HL-60/S4 (cell line): ENCODE data around the gene ISX.
"Not testable (repeated sequence)": the region's sequence is repeated elsewhere in the genome, so short reads cannot be mapped to it uniquely, and the experiment has no call there.

Source experiments
- in situ Hi-C: fragments of 300-500 bp; cut with MboI; formaldehyde crosslinking; loops from 2 replicates; pipeline ENCODE4 v1.14.3; 2022; ENCODE audit warnings: low sequenced_read_pairs

The ISX gene

DNA sequence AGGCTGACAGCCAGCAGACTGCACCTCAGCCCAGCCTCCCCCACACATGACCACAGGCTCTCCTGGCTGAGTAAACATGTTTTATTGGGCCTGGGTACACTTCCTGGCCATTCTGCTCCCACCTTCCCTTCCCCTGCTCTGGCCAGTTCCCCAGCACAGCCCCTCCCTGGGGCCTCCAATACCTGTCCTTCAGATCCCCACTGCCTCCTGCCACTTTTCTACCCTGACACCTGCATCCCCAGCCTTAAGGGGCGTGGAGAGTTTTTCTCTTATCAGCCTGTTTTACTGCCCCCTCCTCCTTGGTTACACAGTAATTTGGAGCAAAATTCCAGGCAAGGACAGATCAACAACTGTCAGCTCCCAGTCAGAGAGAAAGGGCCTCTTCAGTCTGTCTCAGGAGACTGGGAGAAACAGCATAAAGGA, at the start of gene ISX:
ISX (plus strand) TSS at position 363 of the 423 bp plus-strand sequence. CDS start 930 bp downstream, outside the sequence.
- in situ Hi-C loops: no loop called here

DNA sequence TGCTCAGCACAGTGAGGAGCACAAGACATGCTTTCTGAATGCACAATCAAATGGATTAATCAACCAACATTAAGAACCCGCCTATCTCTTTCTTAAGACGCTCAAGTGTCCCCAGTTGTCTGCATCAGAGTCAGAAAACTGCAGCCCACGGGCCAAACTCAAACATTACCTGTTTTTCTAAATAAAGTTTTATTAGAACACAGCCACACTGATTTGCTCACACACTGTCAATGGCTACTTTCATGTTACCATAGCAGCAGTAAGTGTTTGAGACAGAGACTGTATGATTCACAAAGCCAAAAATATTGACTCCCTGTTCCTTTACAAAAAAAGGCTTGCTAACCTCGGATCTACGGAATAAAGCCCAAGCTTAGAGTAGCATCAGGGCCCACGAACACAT, 49.0 kb upstream of the ISX start:
- in situ Hi-C loops: no loop called here

DNA sequence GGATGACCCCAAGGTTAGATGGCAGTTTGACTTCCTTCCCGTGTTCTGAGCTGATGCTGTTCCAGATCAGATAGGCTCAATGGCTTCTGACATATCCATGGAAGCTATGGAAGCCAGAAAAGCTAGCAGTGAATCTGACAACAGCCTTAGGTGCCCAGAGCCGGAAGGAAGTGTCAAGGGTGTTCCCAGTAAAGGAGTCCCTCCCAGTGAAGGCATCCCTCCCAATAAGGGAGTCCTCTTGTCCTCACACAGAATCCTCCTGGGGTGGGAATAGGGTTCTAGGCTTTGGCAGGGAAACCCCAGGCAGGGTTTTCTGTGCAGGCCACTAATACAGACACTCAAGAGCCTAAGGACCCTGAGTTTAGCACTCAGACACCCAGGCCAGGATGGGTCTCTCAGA, 47.0 kb upstream of the ISX start:
- in situ Hi-C loops: no loop called here

DNA sequence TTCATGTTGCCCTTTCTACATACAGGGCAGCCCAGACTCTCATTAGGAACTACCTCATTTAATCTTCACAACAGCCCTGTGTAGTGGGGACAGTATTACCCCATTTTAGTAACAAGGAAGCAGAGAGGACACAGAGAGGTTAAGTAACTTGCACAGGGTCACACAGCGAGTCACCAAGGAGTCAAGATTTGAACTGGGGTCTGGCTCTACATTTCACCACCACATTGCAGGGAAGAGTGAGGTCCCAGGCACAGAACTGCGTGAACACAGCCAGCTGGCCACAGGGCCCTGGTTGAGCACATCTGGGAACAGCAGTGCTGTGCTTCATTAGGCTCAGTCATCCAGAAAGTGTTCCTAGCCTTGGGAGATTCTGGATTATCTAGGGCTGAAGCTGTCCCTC, 45.4 kb upstream of the ISX start:
- in situ Hi-C loops: no loop called here

DNA sequence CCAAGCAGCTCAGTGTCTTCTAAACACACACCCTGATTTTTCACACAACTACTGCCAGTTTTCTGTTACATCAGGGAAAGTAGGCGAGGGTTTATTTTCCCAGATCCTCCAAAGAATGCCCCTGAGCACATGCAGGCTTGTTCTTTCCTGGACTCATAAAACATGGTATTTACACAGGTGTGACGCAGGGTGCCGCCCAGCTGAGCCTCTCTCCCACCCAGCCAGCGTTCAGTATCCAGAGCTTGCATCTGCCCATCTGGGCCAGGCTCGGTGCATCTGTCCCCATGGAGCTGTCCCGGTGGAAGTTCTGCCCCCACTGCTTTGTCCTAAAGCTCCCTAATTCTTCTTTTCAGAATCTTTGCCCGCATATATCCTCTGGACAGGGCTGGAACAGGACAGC, 44.8 kb upstream of the ISX start:
- in situ Hi-C loops: no loop called here

DNA sequence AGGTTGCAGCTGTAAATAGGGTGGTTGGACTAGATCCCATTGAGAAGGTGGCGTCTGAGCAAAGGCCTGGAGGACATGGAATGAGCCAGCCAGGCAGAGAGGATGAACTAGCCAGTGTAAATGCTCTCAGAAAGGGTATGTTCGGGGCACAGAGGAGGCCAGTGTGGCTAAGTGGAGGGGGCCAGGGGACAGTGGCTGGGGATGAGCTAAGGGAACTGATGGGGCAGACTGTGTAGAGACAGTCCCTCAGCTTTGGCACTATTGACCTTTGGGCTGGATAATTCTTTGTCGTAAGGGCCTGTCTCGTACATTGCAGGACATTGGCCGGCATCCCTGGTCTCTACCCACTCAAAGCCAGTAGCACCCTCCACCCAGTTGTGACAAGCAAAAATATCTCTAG, 43.7 kb upstream of the ISX start:
- in situ Hi-C loops: no loop called here

DNA sequence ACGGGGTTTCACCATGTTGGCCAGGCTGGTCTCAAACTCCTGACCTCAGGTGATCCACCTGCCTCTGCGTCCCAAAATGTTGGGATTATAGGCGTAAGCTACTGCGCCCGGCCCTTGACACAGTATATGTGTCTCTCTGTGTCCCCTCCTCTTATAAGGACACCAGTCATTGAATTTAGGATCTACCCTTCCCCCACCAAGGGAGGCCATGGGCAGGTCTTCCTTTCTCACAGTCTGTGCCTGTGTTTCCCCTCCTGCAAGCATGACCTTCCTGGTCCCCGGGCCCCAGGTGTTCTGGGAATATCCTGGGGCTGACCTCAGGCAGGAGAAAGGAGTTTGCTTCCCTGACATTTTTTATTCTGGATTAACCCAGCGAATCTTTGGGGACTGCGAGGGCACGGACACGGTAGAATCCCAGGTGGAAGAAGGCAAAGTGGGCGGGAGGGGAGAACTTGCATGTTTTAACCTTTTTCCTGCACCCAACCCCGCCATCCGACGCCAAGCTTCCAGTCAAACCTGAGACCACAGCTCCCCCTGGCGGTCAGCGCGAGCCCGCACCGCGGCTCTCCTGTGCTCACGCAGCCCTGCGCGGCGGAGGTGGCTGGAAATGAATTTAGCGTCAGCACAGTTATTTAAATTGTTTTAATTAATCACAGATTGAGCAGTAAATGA, 42.1 kb upstream of the ISX start:
- in situ Hi-C loops: no loop called here

DNA sequence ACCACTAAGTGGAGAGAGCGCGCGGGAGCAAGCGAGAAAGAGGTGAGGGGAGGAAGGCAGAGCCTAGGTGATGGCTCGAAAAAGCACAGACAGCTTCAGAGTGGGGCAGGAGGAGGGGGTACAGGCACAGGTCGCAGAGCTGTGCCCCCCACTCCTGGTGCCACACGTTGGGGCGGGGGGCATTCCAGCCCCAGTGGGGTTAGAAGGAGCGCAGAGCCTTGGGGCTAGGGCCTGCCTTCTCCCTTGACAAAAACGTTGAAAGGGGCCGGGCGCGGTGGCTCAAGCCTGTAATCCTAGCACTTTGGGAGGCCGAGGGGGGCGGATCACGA, 41.6 kb upstream of the ISX start:
- in situ Hi-C loops: no loop called here

DNA sequence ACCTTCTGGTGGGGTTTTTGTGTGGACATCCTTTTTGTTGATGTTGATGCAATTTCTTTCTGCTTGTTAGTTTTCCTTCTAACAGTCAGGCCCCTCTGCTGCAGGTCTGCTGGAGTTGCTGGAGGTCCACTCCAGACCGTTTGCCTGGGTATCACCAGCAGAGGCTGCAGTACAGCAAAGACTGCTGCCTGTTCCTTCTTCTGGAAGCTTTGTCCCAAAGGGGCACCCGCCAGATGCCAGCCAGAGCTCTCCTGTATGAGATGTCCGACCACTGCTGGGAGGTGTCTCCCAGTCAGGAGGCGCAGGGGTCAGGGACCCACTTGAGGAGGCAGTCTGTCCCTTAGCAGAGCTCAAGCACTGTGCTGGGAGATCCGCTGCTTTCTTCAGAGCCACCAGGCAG, 35.8 kb upstream of the ISX start:
- in situ Hi-C loops: not testable (repeated sequence)

DNA sequence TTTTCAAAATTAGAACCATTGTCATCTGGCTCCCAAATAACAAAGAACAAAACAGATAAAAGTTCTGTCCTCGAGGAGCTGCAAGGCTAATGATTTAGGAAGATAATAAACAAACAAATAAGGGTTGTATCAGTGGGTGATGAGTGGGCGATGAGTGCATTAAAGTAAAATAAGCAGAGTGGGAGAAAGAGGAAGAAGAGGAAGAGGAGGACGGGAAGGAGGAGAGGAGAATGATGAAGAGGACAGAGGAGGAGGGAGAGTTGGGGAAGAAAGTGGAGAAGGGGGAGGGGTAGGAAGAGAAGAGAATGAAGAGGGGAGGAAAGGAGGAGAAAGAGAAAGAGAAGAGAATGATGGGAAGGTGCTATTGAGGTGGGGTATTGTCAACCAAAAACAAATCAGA, 33.4 kb upstream of the ISX start:
- in situ Hi-C loops: no loop called here

DNA sequence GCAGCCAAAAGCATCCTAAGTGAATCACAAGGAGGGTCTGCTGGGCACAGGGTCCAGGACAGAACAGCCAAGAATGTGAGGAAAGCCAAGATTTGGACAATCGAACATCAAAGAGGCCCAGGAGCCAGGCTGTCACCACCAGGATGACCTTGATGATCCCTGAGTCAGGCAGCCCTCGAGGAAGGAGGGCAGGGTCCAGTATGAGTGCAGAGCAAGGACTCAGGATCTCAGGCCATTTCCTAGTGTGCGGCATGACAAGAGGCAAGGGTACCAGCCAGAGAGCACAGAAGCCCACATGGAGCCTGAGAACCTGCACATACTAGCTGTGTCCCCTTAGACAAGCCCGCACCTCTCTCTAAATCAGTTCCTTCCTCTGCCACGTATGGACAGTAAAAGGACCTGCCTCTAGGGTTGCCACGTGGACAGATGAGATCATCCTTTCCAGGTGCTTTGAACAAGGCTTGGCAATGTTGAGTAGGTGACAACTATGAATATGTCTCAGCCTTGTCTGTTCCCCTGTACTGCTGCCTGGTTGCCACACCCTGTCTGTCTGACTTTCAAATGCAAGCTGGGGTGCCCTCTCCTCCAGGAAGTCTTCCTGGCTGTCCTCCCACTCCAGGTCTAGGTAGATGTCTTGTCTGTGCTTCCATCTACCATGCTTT, 32.2 kb upstream of the ISX start:
- in situ Hi-C loops: no loop called here

DNA sequence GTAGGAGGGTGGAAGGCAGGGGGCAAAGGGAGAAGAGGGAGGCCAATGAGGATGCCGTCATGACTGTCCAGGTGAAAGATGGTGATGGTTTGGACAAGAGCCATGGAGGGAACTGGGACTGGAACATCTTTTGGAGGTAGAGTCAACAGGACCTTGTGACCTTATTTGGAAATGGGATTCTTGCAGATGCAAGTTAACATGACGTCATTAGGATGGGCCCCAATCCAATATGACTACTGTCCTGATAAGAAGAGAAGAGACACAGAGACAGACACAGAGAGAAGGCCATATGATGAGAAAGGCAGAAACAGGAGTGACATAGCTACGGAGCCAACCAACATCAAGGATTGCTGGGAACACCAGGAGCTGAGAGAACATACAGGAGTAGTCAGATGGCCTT, 31.0 kb upstream of the ISX start:
- in situ Hi-C loops: no loop called here

DNA sequence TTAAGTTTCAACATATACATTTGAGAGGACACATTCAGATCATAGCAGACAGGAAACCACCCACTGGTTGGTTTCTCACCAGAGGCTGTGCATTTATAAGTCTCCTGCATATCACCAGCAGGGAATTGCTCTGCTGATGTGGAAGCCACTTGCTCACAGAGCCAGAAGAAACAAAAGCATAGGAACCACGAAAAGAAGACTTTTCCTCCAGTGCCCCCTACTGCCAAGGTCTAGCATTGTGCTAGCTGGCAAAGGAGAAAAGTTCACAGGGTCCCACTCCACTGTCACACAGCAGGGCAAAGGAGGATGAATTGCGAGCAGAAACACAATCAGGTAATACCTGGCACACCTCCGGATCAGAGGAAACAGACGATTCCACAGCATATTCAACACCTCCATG, 28.9 kb upstream of the ISX start:
- in situ Hi-C loops: no loop called here

DNA sequence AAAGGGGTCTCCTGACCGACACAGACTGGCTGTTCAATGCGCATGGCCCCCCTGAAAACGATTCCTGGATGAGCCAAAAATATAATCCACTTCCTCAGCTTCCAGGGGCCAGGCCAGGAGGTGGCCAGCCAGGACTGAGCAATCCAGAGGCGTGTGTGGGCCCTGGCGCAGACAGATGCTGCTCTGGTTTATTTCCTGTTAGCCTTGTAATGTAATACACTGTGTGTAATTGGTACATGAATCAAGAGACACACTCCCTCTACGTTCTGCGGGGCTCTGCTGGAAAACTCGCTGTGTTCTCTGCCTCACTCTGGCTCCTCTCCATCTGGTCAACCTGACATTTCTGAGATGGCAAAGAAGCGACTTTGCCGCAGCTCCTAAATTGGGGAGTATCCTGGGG, 26.3 kb upstream of the ISX start:
- in situ Hi-C loops: no loop called here

DNA sequence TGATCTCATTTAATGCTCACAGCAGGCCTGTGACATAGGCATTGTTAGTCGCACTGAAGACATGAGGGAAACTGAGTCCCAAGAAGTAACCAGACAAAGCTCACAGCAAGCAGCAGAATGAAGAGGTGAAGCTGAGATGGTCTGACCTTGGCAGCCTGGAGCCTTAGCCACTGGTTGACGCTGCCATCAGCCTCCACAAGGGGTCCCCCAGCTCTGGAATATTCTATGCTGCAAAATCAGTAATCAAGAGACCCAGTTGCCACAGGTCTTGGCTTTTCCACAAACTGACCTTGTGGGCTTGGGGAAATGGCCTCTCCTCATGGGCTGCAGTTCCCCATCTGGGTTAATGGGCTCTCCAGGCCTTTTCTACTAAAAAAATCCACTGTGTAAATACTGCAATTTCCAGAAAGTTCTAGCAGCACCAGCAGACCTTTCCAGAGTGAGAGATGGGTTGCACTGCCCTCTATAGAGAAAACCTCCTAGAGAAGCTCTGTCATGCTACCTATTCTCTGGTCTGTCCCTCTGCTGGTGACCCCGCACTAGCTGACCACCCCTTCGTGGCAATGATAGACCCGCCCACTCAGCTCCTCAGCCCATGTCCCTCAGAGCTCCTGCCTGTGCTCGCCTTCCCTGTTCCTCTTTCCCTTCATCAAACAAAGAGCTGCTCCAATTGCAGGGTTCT, 22.6 kb upstream of the ISX start:
- in situ Hi-C loops: no loop called here

DNA sequence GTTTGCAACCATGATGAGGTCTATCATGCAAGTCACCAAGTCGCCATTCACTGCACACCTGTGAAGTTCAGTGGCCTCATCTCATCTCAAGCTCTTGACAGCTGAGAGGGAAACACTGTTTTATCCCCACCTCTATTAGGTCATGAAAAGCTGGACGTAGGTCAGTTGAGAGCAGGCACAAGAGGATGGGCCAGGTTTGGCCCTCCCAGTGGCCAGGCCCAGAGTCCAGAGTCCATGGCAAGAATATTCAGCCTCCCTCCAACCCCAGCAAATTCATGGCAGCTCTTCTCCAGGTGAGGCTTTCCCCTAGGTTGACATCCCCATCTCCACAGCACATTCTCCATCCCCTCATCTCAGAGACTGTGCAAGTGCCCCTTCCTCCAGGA, 22.0 kb upstream of the ISX start:
- in situ Hi-C loops: no loop called here

DNA sequence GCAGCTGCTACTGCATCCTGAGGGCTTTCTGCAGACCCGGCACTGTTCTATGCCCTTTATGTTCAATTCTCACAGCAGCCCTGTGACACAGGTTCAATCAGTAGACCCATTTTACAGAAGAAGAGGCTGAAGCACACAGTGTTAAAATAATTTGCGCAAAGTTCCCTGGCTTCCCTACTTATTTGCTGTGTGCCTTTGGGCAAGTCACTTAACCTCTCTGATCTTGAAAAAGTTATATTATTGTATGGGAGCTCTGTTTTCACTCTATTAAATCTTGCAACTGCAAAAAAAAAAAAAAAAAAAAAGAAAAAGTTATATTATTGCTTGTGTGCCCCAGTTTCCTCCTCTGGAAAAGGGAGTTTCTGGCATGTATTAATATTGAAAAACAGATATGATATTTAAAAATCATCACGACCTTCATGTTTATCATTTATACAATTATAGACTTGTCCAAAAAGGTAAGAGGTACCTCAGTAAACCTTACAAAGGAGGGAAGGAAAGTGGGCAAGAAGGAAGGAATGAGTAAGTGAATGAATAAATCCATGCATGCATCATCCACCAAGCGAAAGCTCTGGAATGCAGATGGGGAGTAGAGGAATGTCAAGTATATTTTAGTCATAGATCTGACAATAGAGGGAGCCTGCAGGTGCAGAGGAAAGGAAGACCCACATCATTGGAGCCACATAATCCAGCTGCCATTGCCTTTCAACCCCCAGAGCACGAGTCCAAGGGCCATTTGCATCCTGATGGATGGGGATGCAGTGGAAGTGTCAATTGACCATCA, 21.2 kb upstream of the ISX start:
- in situ Hi-C loops: no loop called here

DNA sequence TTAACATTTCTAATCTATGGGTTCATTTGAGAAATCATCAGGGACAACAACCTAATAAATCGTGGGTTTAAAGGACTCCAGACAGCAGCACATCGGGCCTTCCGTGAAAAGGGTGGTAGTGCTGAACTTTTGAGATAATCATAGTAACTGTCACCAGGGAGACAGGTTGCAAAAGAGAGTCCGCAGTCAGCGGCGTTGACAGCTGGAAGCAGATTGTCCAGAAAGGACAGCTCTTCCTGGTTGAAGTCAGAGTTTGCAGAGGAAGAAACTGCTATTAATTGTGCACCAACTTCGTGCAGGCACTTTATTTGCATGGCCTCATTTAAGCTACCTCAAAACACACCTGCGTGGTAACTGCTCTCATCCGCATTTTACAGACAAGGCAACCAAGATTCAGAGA, 20.5 kb upstream of the ISX start:
- in situ Hi-C loops: no loop called here

DNA sequence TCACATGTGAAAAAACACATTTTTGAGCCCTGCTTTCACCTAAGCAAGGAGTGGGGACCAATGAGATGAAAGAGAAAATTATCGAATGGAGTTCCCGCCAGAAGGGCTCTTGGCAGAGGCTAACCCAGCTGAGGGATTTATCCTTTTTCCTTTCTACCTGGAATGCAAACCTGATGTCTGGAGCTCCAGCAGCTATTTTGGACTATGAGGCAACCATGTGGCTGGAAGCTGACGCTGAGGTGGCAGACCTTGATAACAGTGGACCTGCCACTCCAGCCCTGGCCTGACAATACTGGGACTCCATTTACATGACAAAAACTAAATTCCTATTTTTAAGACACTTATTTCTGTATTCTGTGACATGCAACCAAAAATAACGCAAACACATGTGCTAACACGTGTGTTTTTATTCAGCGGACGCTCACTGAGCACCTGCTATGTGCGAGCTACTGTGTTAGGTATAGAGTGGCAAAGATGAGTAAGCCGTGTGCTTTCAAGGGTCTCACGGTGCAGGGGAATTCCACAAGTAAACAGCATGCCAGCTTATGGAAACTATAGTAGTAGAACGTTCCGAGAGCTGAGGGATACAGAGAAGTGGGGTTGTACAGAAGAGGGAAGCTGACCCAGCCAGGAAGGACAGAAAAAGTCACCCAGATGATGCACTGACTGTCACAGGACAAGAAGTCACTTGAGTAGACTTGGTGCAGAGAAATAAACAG, 19.1 kb upstream of the ISX start:
- in situ Hi-C loops: no loop called here

DNA sequence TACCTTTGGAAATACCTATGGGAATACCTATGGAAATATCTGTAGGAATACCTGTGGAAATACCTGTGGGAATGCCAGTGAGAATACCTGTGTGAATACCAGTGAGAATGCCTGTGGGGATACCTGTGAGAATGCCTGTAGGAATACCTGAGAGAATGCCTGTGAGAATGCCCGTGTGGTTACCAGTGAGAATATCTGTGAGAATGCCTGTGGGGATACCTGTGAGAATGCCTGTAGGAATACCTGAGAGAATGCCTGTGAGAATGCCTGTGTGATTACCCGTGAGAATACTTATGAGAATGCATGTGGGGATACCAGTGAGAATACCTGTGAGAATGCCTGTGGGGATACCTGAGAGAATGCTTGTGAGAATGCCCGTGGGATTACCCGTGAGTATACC, 15.9 kb upstream of the ISX start:
- in situ Hi-C loops: not testable (repeated sequence)

DNA sequence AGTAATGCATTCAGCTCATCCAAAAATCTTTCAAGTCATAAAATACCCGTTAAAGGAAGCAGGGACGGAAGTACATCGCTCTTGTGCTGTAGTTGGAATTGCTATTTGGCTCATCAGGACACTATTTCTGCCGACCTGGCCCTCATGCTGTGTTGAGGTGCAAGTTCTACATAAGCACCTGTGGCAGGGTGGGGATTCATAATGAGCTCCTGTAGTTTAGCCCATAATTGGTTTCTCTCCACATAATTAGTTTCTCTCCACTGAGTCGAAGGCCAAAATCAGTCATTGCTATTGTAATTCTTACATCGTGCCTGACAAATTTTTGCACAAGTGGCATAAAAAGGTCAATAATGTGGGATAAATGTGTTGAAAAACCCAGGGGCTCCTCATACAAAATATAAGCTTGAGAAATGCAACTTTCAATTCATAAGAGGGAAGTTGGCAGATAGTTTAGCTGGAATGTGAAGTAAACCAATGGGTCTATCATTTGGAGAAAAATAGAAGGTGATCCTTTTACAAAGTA, 14.9 kb upstream of the ISX start:
- in situ Hi-C loops: no loop called here
